SIG-M5 treated with dmso at 0.1 percent for 504 hours (cell line): Measurements from ENCODE around the gene STK32C.
"Not testable (repeated sequence)": the region's sequence is repeated elsewhere in the genome, so short reads cannot be mapped to it uniquely, and the experiment has no call there.

ENCODE experiments used
- DNase-seq: peaks from one replicate; lab custom pipeline; 2025; ENCODE audit not compliant: unreplicated experiment; lab: John Stamatoyannopoulos, UW

Gene STK32C

GRCh38 chr10:132269266-132270230, 38.2 kb downstream of the STK32C start:
- no peak for DNase-seq

GRCh38 chr10:132267916-132268315, 39.8 kb downstream of the STK32C start:
- not testable (repeated sequence) for DNase-seq

- no peak for DNase-seq
Observed at GRCh38 chr10:132266594-132267161, 41.1 kb downstream of the STK32C start.

DNA sequence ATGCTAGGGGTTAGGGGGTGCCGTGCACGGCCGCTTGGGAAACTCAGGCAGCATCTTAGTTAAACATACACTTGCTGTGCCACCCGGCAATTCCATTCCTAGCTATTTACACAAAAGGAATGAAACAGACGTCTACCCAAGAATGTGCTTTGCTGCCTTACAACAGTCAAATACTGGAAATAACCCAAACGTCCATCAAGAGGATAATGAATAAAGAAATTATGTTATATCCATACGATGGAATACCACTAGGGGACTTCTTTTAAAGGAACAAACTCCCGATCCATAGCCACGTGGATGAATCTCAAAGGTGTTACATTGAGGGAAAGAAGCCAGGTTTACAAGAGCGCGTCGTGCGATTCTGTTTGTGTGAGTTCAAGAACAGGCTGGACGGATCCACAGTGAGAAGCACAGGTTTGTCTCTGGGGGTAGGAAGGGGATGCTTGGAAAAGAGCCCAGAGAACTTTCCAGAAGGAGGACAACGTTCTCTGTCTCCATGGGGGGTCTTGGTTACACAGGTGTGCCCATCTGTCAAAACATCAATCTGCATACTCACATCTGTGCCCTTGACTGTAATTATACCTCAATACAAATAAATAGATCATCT, 41.8 kb downstream of the STK32C start:
- DNase-seq = no peak

DNA sequence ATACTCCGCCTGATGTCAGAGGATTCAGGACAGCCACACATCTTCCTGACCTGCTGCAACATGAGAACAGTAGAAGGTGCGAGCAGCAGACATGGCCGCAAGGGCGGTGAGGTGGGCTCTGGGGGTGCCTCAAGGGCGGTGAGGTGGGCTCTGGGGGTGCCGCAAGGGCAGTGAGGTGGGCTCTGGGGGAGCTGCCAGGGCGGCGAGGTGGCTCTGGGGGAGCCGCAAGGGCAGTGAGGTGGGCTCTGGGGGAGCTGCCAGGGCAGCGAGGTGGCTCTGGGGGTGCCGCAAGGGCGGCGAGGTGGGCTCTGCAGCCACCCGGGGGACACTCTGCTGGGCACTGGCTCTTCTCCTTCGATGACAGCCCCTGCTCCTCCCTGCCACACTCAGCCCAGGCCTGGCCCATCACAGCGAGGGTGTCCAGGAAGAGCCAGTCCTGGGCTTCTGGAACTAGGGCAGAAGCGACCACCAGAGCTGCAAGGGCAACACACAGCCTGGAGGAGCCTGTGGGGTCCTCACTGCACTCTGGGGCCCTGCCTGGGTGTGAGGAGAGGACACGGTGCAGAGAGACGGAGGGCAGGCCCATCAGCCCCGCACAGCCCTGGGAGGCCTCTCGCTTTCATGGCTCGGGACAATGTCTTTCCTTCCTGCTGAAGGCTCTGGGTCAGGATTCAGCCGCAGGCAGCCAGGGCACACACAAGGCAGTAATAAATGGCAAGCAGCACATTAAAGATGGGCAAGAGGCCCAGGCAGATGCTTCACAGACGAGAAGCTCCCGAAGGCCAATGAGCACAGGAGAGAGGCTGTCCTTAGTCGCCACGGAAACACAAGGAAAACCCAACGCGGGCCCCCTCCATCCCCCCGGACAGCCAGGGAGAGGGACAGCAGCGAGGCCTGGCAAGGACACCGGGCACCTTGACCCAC, 42.5 kb downstream of the STK32C start:
- DNase-seq = no peak

- no peak for DNase-seq
Observed at GRCh38 chr10:132264306-132264950, 43.3 kb downstream of the STK32C start.

DNA sequence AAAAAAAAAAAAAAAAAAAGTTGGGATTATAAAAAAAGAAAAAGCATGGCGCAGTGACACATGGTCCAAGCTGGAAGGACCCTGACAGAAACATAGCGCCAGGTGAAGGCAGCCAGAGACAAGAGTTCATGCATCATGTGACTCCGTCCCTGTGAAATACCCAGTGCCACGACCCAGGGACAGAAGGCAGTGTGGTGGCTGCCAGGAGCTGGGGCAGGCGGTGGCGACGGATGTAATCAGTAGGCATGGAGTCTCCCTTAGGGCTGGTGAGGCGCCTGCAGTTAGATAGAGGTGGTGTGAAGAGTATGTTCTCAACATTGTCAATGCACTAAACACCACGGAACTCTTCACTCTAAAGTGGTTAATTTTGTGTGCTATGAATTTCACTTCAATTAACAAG, 43.9 kb downstream of the STK32C start:
- no peak for DNase-seq

GRCh38 chr10:132259702-132260482, 47.9 kb downstream of the STK32C start:
- DNase-seq = no peak

DNA sequence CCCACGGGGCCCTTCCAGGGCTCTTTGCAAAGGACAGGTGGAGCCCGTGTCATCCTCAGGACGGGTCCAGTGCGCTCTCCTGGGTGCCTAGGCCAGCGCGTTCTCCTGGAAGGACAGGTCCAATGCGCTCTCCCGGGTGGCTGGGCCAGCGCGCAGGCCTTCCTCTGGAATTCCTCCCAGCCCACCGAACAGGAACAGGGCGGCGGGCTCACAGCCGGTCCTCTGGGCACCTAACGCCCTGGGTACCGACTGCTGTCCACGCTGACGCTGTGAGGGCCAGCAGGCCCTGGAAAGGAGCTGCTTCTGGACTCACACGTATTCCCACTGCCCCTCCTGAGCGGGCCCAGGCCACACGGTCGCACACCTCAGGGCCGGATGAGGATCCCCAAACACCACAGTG, 49.3 kb downstream of the STK32C start:
- no peak for DNase-seq

- no peak for DNase-seq
Observed at GRCh38 chr10:132257907-132258306, 49.8 kb downstream of the STK32C start.

- DNase-seq = no peak
Observed at GRCh38 chr10:132257271-132257670, 50.5 kb downstream of the STK32C start.

GRCh38 chr10:132256866-132257265, 50.9 kb downstream of the STK32C start:
- no peak for DNase-seq

DNA sequence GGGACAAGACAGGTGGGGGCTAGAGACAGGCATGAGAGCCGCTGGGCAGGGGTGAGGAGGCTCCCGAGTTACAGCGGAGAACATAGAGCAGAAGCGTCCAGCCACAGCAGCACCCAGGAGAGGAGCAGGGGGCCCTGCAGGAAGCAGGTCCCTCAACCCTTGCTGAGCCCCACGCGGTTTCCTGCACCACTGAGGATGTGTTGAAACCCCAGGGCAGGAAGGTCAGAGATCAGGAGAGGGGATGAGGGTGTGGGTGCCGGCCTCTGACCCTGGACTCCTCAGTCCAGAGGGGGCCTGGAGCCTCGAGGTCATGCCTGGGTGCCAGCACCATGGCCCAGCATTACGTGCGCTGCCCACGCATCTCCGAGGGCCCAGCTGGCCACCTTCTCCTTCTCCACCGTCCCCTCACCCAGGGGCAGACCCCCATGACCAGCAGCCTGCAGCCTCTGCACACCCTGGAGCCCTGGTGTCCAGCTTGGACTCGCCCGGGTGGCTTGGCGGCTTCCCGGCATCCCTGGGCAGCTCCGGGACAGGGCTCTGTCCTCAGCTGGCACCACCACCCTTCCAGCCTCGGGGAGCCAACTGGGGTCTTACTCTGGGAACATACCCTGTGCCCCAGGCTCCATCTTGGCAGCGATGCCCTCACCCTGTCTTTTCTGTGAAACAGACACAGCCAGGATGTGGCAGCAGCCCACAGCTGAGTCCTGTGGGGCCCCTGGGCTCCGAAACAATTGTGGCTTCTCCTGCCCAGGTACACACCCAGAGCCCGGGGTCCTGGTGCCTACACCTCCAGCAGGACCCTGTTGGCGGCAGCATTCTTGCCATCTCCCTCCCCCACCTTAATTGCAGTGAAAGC, 52.0 kb downstream of the STK32C start:
- no peak for DNase-seq

DNA sequence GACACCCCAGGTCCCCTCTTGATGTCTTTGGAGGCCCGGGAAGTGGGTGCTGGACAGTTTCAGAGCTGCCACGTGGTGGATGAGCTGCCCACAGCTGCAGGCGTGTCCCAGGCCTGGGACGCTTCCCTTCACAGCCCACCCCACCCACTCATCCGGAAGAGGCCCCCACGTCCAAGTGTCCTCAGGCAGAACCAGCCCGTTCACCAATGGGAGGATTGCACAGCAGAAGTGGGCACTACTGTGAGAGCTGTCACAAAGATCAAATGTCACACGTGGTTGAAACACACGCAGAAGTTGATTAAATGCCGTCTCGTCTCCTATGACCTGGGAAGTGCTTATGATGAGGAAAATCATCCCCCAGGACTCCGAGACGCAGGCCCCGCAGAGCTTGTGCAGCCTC, 52.9 kb downstream of the STK32C start:
- DNase-seq = no peak

GRCh38 chr10:132253092-132253687, 54.6 kb downstream of the STK32C start:
- DNase-seq = no peak

- no peak for DNase-seq
Observed at GRCh38 chr10:132252412-132252811, 55.3 kb downstream of the STK32C start.

GRCh38 chr10:132251928-132252327, 55.8 kb downstream of the STK32C start:
- DNase-seq = no peak
